HFF-Myc (cell line): ENCODE measurements around the gene ANK2.

Source experiments
- DNase-seq: peaks from one replicate; pipeline ENCODE4 v3.0.0-alpha.2; 2011; ENCODE audit warnings: low read depth; ENCODE audit errors: extremely low read depth
- H3K4me3 ChIP-seq: replicated peaks from 2 replicates; pipeline ENCODE4 v1.5.1; 2011; ENCODE audit warnings: low read depth, mild to moderate bottlenecking, control low read depth, low read length
- CTCF ChIP-seq: IDR thresholded peaks from 2 replicates; pipeline ENCODE4 v1.5.1; 2012; ENCODE audit warnings: mild to moderate bottlenecking, low read depth, low read length, control low read depth; ENCODE audit errors: missing control alignments

Gene ANK2

GRCh38 chr4:113080050-113080449, 30.6 kb downstream of the ANK2 start:
- no peak for TF ChIP-seq CTCF
- DNase-seq = no peak
- no peak overlapping the region for H3K4me3 ChIP-seq

- no peak for DNase-seq
- no peak overlapping the region for H3K4me3 ChIP-seq
These were observed 31.2 kb downstream of the ANK2 start for GRCh38 chr4:113080624-113081023.

GRCh38 chr4:113083346-113083745, 33.9 kb downstream of the ANK2 start:
- no peak for DNase-seq
- no peak for TF ChIP-seq CTCF
- H3K4me3 ChIP-seq = no peak overlapping the region

More at GRCh38 chr4:113080624-113081023, 31.2 kb downstream of the ANK2 start:
- TF ChIP-seq CTCF = no peak

- H3K4me3 ChIP-seq = no peak overlapping the region
- no peak for DNase-seq
- no peak for TF ChIP-seq CTCF
These were observed 36.8 kb downstream of the ANK2 start for GRCh38 chr4:113086172-113086695.

- DNase-seq = no peak
- no peak for TF ChIP-seq CTCF
- no peak overlapping the region for H3K4me3 ChIP-seq
These were observed 38.6 kb downstream of the ANK2 start for GRCh38 chr4:113088050-113088449.

- TF ChIP-seq CTCF = no peak
- no peak overlapping the region for H3K4me3 ChIP-seq
- no peak for DNase-seq
These were observed 41.5 kb downstream of the ANK2 start for GRCh38 chr4:113090954-113091353.

GRCh38 chr4:113094331-113094730, 44.9 kb downstream of the ANK2 start:
- TF ChIP-seq CTCF = no peak
- DNase-seq = no peak
- H3K4me3 ChIP-seq = no peak overlapping the region
